ENCODE results near the gene PCDH1. TPM values are rescaled to one million over a fixed set of nuclear protein-coding genes. Genes with fewer than 3 reads are reported as not detected.

The PCDH1 gene
- total and polyA plus RNA-seq, 12 donors = 3.7 to 16.8 (median 7.7) TPM

DNA sequence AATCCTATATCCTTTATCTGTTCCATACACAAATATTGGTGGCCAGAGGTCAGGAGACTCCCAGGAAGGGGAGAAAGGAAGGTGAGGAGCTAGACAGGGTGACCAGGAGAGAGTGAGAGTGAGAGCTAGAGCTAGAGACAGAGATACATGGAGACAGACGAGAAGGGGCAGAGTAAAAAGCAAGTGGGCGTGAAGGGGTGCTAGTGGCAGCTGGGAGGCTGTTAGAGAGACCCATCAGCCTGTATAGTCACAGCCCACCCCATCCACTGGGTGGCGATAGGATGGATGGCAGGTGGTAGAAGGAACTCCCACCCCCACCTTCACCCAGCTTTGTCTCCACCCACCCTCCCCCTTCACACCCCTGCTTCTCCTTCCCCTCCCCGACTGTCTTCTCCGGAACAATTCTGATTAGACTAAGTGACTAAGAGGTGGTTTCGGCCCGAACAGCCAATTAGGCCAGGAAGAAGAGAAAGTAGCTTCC, 32.8 kb downstream of the PCDH1 start:
- Histone ChIP-seq H3K27me3 (no peaks in the 10 kb centered on the region), H3K36me3 (replicated peaks in 1 of 2) (no peaks in the 10 kb centered on the region), H3K4me3 (no peak overlapping the region), H3K9me3 (replicated peaks in 1 of 3) (no peaks in the 10 kb centered on the region), H3K4me1 (replicated peaks in 1 of 2) (peaks cover 0 to 13% of the 10 kb centered on the region in 2 donors), H3K27ac (no peak overlapping the region)
- DNase-seq = no peak
- TF ChIP-seq POLR2A (IDR thresholded peaks at IDR 0.05) (no peak), CTCF (IDR thresholded peaks at IDR 0.05) (no peak)
- 25 to 64% (median 41%) methylated on average over 6 of the region's 7 CpGs for WGBS, 4 donors
- intact Hi-C loops (cut with DNase I) = no loop called here

DNA sequence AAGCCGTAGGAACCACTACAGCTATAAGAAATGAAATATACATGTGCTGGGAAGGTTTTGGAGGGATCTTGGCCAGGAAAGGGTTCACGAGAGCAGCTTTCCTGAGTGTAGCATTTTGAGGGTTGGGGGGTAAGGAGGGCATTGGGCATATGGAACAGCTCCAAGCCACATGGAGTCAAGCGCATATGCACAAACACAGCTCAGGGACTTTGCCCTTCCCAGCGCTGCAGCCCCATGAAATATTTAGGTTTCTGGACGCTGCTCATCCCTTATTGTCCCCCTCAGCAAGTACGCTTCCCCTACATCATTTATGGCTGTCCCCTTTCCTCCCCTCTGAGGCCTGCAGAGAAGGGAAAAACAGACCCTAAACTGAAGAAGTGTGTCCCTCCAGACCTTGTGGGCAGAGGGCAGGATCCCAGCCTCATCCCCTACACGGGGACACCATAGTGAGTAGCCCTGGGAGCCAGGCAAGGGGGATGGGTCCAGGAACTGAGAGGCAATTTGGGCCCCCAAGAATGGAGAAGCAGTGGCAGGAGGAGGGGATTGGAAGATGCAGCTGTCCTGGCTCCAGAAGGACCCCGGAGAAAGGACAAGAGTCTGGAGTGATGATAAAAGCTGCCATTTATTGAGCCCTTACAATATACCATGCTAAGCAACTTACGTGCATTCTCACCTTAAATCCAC, 33.7 kb downstream of the PCDH1 start:
- no peak for DNase-seq

DNA sequence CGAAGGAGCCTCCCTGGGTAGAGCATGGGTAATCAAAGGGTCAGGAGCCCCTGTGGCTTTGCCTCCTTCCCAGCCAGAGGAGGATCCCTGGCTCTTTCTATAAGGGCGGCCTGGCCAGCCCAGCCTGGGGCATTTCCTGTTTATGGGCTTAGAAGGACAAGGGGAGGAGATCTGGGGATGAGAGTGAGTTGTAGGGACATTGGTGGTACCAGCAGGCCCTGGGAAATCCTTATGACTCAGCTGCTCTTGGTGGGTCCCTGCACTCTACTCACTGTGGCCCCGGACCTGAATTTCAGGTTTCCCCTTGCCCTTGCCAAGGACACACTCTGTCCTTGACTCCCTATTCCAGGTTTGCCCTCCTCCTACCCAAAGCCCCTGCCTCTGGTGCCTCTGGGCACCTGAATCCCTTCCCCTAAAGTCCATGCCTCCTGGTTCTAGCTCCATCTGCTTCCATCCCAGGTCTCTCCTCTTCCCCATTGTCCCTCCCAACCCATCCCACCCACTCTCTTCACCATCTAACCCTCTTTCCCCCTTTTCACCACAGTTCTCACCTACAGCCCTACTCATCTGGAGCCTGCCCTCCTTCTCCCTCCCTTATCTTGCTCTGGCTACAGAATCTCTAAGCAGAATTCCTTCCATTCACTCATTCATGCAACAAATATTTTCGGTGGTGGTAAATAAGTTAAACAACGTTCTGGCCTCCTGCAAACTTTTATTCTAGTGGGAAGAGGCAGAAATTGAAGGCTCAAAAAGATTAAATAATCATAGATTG, 34.9 kb downstream of the PCDH1 start:
- Histone ChIP-seq H3K27ac (peak overlapping the region in 2 of 5 donors; percentile 16 to 49), H3K4me1 (replicated peaks in 1 of 2) (peaks cover 0 to 5% of the 10 kb centered on the region in 2 donors), H3K4me3 (no peak overlapping the region), H3K9me3 (replicated peaks in 1 of 3) (no peaks in the 10 kb centered on the region), H3K27me3 (no peaks in the 10 kb centered on the region), H3K36me3 (replicated peaks in 1 of 2) (no peaks in the 10 kb centered on the region)
- DNase-seq = no peak
- no peak for TF ChIP-seq CTCF (IDR thresholded peaks at IDR 0.05)
- TF ChIP-seq POLR2A (IDR thresholded peaks at IDR 0.05) = no peak
- intact Hi-C loops (cut with DNase I) = no loop called here
- WGBS, 4 donors = 59 to 70% (median 63%) methylated on average over 5 of the region's 5 CpGs

More for the DNA sequence above, 33.7 kb downstream of the PCDH1 start:
- TF ChIP-seq POLR2A (IDR thresholded peaks at IDR 0.05) (no peak), CTCF (IDR thresholded peaks at IDR 0.05) (no peak)
- intact Hi-C loops (cut with DNase I) = no loop called here
- H3K4me3 ChIP-seq = no peak overlapping the region
- H3K4me1 ChIP-seq (replicated peaks in 1 of 2) = peaks cover 0 to 13% of the 10 kb centered on the region in 2 donors
- H3K27me3 ChIP-seq = no peaks in the 10 kb centered on the region
- WGBS, 4 donors = 79 to 84% (median 80%) methylated on average over 9 of the region's 9 CpGs
- H3K9me3 ChIP-seq (replicated peaks in 1 of 3) = no peaks in the 10 kb centered on the region
- no peaks in the 10 kb centered on the region for H3K36me3 ChIP-seq (replicated peaks in 1 of 2)
- H3K27ac ChIP-seq = no peak overlapping the region

GRCh38 chr5:141841378-141842180, 36.6 kb downstream of the PCDH1 start:
- no peak overlapping the region for H3K4me3 ChIP-seq
- H3K27ac ChIP-seq = peak overlapping the region in 2 of 5 donors; percentile 16 to 54
- no peaks in the 10 kb centered on the region for H3K9me3 ChIP-seq (replicated peaks in 1 of 3)
- TF ChIP-seq POLR2A (IDR thresholded peaks at IDR 0.05) (no peak), CTCF (IDR thresholded peaks at IDR 0.05) (no peak)
- intact Hi-C loops (cut with DNase I) = no loop called here
- WGBS, 4 donors = 40 to 50% (median 47%) methylated on average over 12 to 14 of the region's 14 CpGs
- no peaks in the 10 kb centered on the region for H3K27me3 ChIP-seq
- peaks cover 0 to 10% of the 10 kb centered on the region in 2 donors for H3K4me1 ChIP-seq (replicated peaks in 1 of 2)
- no peaks in the 10 kb centered on the region for H3K36me3 ChIP-seq (replicated peaks in 1 of 2)
- DNase-seq = no peak
